ENCODE data around the gene CCR5AS.
"Not testable (repeated sequence)": the region's sequence is repeated elsewhere in the genome, so short reads cannot be mapped to it uniquely, and the experiment has no call there.

CCR5AS gene

DNA sequence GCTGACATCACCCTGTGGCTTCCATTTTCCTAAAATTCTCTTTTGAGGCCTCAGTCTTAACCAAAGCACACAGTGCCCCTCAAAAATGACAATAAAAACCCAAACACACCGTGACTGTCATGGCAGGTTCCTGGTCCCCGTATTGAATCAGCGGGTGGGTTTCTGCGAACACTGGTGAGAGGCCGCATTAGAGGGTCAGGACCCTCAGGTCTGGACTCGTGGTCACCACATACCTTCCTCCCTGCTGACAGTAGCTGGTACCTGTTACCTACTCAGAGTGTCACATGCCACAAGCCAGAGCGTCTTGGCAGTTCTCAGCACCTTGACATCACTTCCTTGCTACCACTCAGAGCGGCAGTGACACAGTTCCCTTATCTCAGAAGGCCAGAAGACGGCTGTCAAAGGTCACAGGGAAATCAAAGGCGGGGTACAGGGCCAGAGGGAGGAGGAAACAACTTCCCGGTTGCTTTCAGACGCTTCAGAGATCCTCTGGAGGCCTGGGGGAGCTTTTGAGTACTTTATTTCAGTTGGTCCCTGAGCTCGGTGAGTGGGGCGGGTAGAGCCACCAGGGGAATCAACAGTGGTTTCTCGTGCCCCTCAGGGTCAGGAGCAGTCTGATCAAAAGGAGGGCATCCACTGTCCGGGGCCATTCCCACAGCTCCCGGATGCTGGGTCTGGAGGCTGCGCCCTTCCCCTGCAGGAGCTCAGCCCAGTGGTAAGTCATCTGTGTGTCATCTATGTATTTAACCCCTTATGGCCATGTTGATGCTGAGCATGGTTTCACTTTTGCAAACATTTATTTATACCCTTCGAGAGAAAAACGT lies at the start of gene CCR5AS, which contains the start of gene CCRL2:
Gene CCR5AS, minus strand, starts transcription at position 279 of the 824 bp plus-strand sequence.
Gene CCRL2, plus strand, starts transcription at position 472 of the 824 bp plus-strand sequence. CDS start 821 bp downstream, outside the sequence.
- DNase-seq: peak; percentile 25

DNA sequence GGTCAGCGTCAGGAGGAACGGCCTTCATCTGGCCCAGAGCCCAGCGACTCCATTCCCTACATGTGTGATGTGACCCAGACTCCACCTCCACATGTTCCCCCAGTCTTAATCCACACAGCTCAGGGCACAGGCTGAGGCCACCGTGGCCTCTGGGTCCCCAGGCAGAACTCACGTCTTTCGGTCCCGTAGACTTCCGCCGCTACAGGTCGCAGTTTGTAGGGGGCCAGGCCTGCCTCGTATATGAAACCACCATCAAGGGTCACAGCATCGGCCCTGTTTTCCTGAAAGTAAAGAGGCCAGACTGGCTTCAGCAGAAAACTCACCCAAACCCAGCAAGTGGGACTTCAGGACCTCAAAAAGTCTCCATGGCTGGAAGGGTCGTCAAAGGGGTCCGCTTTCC lies 49.3 kb upstream of the CCR5AS start:
- DNase-seq: no peak

DNA sequence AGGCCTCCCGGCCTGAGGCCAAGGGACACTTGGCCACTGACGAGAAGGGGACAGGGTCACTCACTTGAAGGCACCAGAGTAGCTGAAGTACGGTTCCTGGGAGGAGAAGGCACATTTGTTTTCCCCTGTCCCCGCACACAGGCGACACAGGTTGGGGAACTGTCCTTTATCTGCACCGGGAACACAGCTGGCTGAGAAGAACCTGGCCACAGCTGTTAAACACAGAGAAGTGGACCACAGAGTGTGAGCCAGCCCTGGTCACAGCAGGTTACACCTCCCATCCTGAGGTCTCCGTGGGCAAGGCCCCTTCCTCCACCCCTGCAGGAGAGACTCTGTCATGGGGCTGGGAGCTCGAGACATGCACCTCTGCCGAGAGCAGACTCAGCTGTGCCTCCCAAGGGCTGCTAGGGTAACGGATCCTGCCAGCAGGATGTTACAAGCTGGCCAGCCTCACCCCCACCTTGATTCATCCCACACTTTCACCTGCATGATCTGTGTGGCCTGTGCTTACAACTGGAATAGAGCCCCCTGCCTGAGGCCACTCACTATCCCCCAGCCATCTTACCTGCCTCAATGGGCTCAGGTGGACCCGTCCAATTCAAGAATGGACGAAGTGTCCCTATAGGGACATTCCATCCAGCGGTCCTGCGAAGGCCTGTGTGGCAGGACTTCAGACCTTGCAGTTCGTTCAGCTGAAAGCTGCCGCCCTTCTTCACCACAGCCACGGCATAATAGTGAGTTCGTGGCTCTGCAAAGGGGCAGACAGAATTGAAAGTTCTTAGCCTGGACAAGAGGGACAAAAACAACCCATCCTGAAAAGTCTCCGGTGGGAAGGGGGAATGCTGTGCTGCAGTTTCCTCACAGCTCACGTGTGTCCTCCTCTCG lies 48.6 kb upstream of the CCR5AS start:
- DNase-seq: no peak

DNA sequence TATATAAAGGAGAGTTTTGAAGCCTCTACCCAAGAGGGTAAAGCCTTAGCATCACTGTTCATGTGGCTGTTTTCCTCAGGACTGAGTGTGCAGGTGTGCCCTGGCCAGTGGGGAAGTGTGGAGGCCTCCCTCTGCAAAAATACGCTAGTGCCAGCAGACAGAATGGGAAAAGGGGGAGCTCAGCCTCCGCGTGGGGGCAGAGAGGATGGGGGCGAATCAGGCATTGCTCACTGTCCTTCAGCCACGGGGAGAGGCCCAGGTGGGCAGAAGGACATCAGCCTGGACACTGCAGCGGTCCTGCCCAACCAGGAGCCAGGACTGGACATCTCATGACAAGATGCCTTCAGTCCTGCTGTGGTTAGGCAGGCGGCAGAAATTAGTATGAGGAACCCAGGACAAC lies 47.7 kb upstream of the CCR5AS start:
- DNase-seq: no peak

DNA sequence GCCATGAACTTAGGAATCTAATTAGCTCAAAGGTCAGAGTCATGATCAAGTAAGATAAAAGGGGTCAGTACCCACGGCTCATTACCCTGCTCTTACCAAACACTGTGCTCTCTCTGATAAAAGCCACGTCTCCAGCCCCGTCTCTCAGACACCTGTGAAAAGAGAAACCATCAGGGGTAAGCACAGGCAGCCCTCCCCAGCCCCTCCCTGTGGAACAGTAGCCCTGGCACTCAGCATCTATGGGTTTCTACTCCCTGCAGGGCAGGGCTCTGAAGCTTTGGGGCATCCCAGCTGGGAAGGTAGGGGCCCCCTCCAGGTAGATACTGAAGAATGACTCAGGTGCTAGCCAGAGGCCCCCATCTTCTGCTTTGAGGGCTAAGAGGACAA lies 47.3 kb upstream of the CCR5AS start:
- no peak for DNase-seq

DNA sequence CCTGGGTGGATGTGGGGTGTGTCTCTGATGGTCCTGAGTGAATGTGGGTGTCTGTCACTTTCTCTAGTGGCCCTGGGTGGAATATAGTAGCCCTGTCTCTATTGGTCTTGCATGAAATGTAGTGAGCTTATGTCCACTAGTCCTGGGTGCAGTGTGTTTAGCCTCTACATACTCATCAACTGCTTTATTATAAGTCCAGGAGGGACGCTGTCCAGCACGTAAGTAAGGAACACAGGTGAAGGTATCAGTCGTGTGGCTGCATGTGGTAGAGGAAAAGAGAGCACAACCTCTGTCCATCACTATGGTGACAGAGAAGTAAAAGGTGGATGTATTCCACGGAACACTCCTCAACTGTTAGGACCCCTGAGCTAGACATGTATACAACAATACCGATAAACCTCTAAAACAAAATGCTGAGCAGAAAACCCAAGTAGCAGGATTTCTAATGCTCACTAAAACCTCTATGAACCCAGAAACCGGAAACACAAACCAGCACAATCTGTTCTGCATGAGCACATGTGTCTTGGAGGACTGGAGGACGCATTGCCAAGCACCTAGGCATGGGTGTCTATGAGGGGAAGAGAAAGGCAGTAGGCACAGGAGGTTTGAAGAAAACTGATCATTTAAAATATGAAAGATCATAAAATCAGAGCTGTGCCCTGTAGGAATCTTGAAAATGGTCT lies 46.8 kb upstream of the CCR5AS start:
- DNase-seq: no peak

DNA sequence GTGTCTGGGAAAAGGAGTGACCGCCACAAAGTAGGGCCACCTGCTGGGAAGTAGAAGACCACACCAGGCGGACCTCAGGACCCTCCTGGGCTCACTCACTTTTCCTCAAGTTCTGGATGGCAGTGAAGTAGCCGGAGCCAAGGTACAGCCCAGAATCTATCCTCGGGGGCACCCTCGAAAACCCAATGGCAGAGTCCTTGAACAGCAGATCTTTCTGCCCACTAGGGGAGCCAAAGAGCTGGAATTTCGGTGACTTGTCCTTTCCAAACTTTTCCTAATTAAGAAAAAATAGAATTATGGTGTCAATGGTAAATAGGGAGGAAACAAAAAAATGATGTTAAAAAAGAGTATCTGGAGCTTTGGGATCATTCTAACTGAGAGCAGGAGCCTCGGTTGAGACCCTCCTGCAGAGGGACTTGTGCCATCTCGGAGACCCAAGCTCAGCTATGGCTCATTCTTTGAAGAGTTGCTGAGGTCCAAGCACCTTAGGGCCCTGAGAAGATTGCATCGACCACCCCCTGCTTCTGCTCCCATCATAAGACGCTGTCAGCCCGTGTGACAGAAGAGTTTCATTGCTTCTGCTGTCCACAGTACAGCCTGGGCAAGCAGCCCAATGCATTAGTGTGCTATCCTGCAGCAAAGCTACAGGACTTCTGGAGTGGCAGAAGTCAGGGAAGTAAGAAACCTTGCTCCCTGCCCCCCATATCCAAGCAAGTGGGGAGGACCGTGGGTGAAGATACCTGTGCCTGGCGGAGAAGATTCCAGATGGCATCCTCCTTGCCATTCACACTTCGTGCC lies 43.1 kb upstream of the CCR5AS start:
- DNase-seq: no peak

DNA sequence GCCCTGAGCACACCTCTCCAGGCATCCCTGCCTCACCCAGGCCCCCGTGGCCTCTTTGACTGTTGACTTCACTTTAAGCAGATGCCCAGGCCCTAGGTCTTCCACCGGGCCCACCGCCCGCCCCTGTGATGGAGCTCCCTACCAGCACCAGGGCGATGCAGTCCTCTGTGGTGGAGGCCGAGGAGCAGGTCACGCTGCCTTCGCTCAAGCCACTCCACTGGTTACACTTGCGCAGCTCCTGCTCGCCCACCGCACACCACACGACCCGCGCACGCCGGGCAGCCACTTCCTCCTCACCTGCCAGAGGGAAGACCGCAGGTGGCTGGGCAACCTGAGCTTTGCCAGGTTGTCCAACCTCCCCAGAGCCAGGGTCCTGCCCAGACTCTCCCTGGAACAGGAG lies 41.9 kb upstream of the CCR5AS start:
- no peak for DNase-seq

DNA sequence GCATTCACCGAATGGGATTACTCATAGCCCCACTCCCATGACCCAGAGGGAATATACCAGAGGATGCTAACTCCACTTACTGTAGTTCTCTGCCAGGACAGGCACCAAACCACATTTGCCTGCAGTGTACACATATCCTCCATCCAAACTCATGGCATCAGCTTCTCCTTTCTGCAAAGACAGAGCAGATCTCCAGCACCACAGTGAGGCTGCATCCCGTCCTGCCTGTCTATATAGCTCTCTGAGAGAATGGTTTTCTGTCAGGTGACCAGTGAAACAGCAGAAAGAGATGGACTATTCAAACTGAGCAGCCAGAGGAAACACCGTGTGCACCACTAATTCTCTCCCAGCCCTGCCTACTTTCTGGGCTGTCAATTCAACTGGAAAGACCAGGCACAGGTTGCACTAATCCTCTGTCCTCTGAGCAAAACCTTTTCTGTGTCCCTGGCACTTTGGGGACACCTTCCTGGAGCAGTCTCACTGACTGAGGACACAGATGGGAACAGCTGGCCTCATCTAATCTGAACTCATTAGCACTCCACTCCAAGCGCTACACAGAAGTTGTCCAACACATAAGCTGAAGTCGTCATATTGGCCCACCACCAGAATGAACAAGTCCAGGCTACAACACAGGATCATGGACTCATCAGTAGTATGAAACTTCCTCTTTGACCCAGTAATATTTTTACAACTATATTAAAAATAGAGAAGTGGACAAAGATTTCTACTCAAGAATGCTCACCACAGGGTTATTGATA lies 40.5 kb upstream of the CCR5AS start:
- no peak for DNase-seq

DNA sequence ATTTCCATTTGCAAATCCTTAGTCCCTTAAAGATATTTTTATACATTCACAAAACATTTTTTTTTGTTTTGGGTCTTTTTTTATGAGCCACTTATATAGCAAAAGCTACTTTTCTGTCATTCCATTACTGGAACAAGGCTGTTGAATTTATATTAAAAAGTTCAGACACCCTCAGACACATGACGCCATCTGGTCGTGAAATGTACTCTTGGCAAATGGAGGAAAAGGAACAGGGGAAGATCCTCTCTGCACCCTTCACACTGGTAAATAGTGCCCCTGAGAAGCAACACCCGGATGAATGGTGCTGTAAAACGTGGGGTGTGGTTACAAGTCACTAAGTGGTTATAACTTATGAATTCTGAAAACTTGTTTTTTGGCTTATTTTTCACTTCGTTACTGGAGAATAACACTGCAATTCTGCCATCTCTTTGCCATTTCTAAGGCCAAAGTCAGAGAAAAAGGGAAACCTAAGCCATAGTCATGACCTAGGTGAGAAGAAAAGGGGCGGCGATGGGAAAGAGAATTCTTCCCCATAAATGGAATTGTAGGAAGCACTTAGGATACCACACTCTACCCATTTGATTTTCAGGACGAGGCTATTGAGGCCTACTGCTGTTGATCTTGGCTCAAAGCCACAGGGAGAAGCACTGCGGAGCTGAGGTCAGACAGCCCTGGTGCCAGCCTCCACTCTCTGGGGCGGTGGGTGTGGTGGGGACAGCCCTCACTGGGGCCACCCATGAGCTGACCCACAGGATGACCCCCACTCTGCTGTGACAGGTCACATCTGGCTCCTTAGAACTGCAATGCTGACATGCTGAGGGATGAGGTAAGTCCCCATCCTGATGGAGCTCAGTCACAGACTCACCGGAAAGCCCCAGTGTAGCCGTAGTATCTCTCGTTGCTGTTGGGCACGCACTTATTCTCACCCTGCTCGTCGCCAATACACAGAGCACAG lies 36.0 kb upstream of the CCR5AS start:
- peak; percentile 78 for DNase-seq

DNA sequence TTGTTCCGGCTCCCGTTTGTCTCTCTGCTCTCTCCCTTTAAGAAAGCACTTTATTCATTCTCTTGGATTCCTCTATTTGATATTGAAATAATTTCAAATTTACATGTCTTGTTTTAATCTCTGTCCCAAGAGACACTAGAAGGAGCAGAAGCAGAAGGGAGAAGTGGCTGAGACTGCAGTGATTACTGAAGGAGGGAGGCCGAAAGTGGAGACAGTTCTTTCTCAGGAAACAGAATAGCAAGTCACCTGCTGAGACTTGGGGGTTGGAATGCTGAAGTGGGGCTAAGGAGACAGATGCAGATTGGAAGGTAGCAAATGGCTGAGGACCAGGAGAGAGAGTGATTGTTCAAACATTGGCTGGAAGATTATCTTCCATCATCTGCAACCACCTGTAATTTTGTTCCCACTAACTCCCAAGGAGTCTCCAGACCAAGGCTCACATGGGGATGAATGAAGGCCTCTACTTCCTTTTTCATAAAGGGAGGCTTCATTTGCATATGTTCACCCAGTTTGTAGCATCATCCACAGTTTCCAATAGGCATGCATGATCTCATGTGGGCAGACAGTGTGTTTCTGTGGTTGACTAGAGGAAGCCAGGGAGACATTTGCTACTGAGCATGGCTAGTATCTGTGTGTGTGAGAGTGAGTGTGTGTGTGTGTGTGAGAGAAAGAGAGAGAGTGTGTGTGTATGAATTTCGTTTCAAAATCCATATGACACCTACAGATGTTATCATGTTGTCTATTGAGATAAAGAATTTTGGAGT lies 33.8 kb upstream of the CCR5AS start:
- DNase-seq: no peak

DNA sequence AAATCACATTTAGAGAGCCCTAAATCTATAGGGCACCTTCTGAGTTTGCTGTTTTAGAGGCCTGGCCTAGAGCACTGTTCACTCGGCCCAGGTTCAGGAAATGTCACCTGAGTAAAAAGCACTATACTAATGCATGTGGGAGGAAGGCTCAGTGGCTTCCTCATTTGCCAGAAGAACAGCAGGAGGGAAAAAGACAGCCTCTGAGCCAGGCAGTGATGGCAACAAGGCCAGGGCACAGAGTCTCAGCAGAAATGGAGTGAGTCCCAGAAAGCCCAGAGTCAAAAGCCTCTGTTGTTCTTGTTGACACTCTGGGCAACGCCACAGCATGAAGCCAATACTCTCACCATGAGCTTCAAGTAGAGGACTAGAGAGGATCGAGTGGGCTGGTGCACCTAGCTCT lies 32.0 kb upstream of the CCR5AS start:
- peak; percentile 3 for DNase-seq

DNA sequence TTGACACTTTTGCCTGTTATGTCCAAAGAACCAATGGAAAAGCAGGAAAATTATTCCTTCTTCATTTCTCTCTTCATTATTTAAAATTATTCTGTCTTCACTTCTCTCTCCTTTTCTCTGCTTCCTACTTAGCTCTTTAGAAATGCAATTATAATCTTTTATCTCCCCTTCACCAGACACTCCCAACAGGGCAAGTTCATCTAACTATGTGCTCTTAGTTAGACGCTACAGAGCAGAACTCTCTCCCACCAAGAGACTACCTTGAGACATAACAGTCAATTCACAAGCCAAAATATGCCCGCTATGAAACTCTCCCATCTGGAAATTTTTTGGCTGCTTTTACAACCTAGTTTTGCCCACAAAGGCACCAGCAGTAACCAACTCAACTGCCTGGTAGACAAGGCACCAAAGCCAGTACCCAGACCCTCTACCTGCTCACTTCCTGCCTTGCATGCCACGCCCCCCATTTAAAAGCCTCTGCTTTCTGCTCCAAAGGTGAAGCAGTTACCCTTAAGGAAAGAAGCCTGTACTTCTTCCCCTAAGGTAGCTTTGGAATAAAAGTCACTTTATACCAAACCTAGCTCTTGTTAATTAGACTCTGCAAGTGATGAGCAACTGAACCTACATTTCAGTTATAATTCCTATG lies 28.3 kb upstream of the CCR5AS start:
- no peak for DNase-seq

DNA sequence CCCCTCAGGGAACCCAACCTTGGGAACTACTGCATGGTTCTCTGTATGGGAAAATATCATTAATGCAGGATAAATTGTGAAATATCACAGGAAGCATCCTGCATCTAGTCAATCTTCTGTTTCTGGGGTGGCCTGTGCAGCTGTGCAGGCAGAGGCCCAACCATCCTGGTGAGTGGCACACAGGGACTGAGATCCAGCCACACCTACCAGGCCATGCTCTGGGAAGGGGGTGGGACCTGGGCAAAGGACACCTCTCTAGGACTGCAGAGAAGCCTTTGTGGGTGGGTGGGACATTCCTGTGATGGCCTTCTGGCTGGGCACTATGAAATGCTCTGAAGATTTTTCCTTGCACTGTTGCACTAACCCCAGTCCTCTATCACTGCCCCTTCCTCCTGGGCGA lies 27.0 kb upstream of the CCR5AS start:
- no peak for DNase-seq

DNA sequence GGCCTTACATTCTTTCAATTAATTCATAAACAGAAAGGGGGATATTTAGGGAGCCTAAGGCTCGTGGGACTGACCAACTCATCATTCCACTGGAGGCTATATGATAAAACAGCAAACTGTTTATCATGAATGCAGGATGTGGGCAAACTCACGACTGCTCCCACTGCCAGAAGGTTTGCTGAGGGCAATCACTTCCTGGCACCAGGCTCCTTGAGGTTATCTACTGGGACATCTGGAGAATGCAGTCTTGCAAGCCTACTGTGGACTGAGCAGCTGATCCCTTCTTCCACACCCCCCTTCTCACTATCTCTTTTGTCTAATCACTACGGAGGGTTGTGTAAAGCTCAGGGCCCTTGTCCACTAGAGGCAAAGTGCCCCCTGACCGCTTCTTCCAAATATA lies 26.3 kb upstream of the CCR5AS start:
- not testable (repeated sequence) for DNase-seq

DNA sequence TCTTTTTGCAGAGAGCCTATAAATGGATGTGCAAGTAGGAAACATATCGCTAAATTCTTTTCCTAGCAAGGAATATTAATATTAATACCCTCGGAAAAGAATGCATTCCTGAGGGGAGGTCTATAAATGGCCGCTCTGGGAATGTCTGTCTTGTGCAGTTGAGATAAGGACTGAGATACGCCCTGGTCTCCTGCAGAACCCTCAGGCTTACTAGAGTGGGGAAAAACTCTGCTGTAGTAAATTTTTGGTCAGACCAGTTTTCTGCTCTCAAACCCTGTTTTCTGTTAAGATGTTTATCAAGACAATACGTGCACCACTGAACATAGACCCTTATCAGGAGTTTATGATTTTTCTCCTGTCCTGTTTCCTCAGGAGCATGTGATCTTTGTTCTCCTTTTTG lies 25.0 kb upstream of the CCR5AS start:
- DNase-seq: not testable (repeated sequence)

DNA sequence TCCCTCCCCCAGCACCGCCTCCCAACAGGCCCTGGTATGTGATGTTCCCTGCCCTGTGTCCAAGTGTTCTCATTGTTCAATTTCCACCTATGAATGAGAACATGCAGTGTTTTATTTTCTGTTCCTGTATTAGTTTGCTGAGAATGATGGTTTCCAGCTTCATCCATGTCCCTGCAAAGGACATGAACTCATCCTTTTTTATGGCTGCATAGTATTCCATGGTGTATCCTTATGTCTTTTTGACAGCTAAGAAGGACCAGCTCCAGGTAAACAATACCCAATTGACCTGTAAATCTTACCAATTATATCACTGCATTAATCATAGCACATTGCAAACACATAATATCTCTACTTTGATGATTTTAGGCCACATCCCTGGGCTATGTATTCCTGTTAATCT lies 24.0 kb upstream of the CCR5AS start:
- not testable (repeated sequence) for DNase-seq

DNA sequence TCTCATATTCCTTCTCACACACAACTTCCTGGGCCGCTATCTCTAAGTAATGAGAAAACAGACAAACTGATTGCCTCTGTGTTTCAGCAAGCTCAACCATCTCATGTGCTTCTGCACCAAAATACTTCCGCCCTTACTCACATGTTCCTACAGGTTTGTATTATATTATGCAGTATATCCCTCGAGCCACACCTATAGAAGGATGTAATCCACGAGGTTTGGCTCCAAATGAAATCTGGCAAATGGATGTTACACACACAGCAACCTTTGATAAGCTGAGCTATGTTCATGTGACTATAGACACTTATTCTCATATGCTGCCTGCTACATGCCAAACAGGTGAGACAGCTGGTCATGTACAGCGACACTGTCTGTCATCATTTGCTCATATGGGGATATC lies 22.8 kb upstream of the CCR5AS start:
- no peak for DNase-seq

DNA sequence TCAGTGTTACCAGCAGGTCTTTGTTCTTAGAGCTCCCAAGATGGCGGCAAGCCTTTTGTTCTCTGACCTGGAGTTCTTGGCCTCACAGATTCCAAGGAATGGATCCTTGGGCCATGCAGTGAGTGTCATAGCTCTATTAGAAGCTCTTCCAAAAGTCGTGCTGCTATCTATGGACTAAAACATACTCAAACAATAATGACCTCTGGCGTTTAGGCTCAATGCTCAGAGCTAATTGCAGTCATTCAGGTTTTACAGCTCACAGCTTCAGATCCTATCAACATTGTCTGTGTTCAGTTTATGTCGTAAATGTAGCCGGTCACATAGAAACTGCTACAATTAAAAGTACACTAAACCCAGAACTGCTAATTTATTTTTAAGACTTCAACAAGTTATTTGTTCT lies 22.4 kb upstream of the CCR5AS start:
- no peak for DNase-seq
